ENCODE results near the gene TTF2.

DNA sequence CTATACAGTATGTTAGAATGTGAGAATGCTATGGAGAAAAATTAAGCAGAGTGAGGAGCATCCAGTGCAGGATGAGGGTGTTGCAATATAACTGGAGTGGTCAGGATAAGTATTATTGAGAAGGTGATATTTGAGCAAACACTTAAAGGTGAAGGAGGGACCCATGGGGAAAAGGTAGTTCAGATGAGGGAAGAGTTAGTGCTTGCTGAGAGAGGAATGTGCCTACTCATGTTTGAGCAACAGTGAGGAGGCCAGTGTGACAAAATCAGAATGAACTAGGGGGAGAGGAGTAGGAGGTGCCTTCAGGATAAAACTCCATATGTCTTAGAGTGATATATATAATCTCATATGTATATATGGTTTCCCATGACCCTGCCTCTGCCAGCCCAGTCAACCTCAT lies 67.7 kb downstream of the TTF2 start:
- TF ChIP-seq POLR2A (IDR thresholded peaks at IDR 0.05; ENCODE audit: low read depth, low read length), result no peak
- no peak for TF ChIP-seq POLR2AphosphoS5 (IDR thresholded peaks at IDR 0.05; ENCODE audit: low read depth, low read length)
- no peak for TF ChIP-seq TAF1 (IDR thresholded peaks at IDR 0.05; ENCODE audit: low read depth, low read length)
- TF ChIP-seq PAX5 (IDR thresholded peaks at IDR 0.05; ENCODE audit: insufficient read depth, low read length, severe bottlenecking), result no peak
- no peak for TF ChIP-seq SPI1 (IDR thresholded peaks at IDR 0.05; ENCODE audit: low read depth, low read length)

Measured in GM12891 (cell line).